HG03025 (cell line): Measurements from ENCODE around the gene CCDC51.

ENCODE experiments used
- ATAC-seq: cut with Tn5 transposase; IDR thresholded peaks from one replicate; pipeline ENCODE4 v1.9.1; 2021; ENCODE audit warnings: mild to moderate bottlenecking, moderate library complexity; ENCODE audit not compliant: unreplicated experiment, low FRiP score

CCDC51 gene

GRCh38 chr3:48395714-48396113 is 44.2 kb downstream of the CCDC51 start:
- no peak for ATAC-seq

GRCh38 chr3:48394391-48394790 is 45.5 kb downstream of the CCDC51 start:
- ATAC-seq, result no peak

- ATAC-seq, result no peak
Measured at GRCh38 chr3:48388966-48389365, 51.0 kb downstream of the CCDC51 start.

GRCh38 chr3:48387634-48388033 is 52.3 kb downstream of the CCDC51 start:
- no peak for ATAC-seq
